K562 (cell line): Measurements from ENCODE around the gene NCOA1.
"Not testable (repeated sequence)": the region's sequence is repeated elsewhere in the genome, so short reads cannot be mapped to it uniquely, and the experiment has no call there.

Experiments used
- CEBPB ChIP-seq: fragments of 450-650 bp; IDR thresholded peaks from 2 replicates; pipeline ENCODE4 v1.6.1; 2016; ENCODE audit warnings: missing genetic modification characterization, missing compliant biosample characterization
- CTCF ChIP-seq, 3 experiments: IDR thresholded peaks in 2 of 3; conservative IDR thresholded peaks in 1 of 3; 2 replicates each; pipeline ENCODE4 v1.5.1; 2011 to 2012; ENCODE audit warnings: low read length in 3 of 3, mild to moderate bottlenecking in 3 of 3, control low read depth in 2 of 3, improper control_type of control experiment in 1 of 3, inconsistent platforms in 1 of 3, low read depth in 1 of 3, mixed read lengths in 1 of 3, moderate library complexity in 1 of 3; ENCODE audit not compliant: insufficient read depth in 2 of 3
- MAFF ChIP-seq: IDR thresholded peaks from 2 replicates; pipeline ENCODE4 v1.6.1; 2012; ENCODE audit warnings: low read length, improper control_type of control experiment
- PHF8 ChIP-seq: fragments of 200-600 bp; sonication (generic); IDR thresholded peaks from 2 replicates; pipeline ENCODE4 v1.6.1; 2012; ENCODE audit warnings: mixed run types, mild to moderate bottlenecking, inconsistent platforms, low read length, moderate library complexity, borderline replicate concordance
- REST ChIP-seq, 2 experiments: fragments of 450-650 bp; formaldehyde crosslinking in 1 of 2; IDR thresholded peaks; 2 replicates each; pipeline versions ENCODE4 v1.4.0 to v1.6.1; 2014 to 2020; ENCODE audit warnings: mild to moderate bottlenecking in 2 of 2, borderline replicate concordance in 1 of 2, low read depth in 1 of 2
- SMARCC2 ChIP-seq: fragments of 450-650 bp; IDR thresholded peaks from 2 replicates; pipeline ENCODE4 v1.6.1; 2017; ENCODE audit warnings: antibody characterized with exemption, moderate library complexity, mild to moderate bottlenecking, low read depth

GRCh38 chr2:24533574-24533973 is 42.5 kb downstream of the NCOA1 start:
- TF ChIP-seq SMARCC2; CTCF (IDR thresholded peaks at IDR 0.05 in 2 of 3, conservative IDR thresholded peaks at IDR 0.05 in 1 of 3; ENCODE audit: insufficient read depth in 2 of 3, low read depth in 1 of 3, low read length in 3 of 3); PHF8; REST (IDR thresholded peaks at IDR 0.05; ENCODE audit: borderline replicate concordance); REST (CRISPR knock-in tag; IDR thresholded peaks at IDR 0.05; ENCODE audit: low read depth); CEBPB; MAFF: not testable (repeated sequence)
